Activated T-cell treated with anti-CD3 and anti-CD28 coated beads for 1 hour (primary cell): ENCODE measurements around the gene TMEM132A.

Experiments used
- DNase-seq: peaks from one replicate; pipeline ENCODE4 v3.0.0-alpha.2; 2020; ENCODE audit warnings: low read depth

The TMEM132A gene

GRCh38 chr11:60939301-60939700, 15.0 kb downstream of the TMEM132A start:
- DNase-seq, result no peak

- no peak for DNase-seq
These were observed 15.6 kb downstream of the TMEM132A start for GRCh38 chr11:60939855-60940254.

GRCh38 chr11:60941371-60942119, 17.3 kb downstream of the TMEM132A start:
- DNase-seq, result no peak

GRCh38 chr11:60942219-60942618, 18.0 kb downstream of the TMEM132A start:
- no peak for DNase-seq

GRCh38 chr11:60942970-60943565, 18.8 kb downstream of the TMEM132A start:
- DNase-seq, result no peak

- DNase-seq, result no peak
These were observed 20.4 kb downstream of the TMEM132A start for GRCh38 chr11:60944490-60945294.

GRCh38 chr11:60945295-60945667, 21.0 kb downstream of the TMEM132A start:
- no peak for DNase-seq

- no peak for DNase-seq
These were observed 22.5 kb downstream of the TMEM132A start for GRCh38 chr11:60946601-60947264.

- DNase-seq, result no peak
These were observed 23.4 kb downstream of the TMEM132A start for GRCh38 chr11:60947700-60948099.

GRCh38 chr11:60948250-60948649, 24.0 kb downstream of the TMEM132A start:
- no peak for DNase-seq

- DNase-seq, result no peak
These were observed 25.8 kb downstream of the TMEM132A start for GRCh38 chr11:60950024-60950423.

- DNase-seq, result no peak
These were observed 26.8 kb downstream of the TMEM132A start for GRCh38 chr11:60950933-60951605.

- no peak for DNase-seq
These were observed 27.3 kb downstream of the TMEM132A start for GRCh38 chr11:60951606-60951903.

- DNase-seq, result no peak
These were observed 27.9 kb downstream of the TMEM132A start, which contains the start of gene SLC15A3 for GRCh38 chr11:60951904-60952741. TSS of gene SLC15A3 (minus strand) at chr11:60952176. CDS start at chr11:60951551, 625 bp downstream.

- no peak for DNase-seq
These were observed 28.5 kb downstream of the TMEM132A start for GRCh38 chr11:60952742-60953170.

- DNase-seq, result no peak
These were observed 29.5 kb downstream of the TMEM132A start for GRCh38 chr11:60953781-60954180.

- DNase-seq, result no peak
These were observed 30.2 kb downstream of the TMEM132A start for GRCh38 chr11:60954421-60954820.

- DNase-seq, result no peak
These were observed 31.3 kb downstream of the TMEM132A start for GRCh38 chr11:60955571-60955970.

GRCh38 chr11:60957188-60957587, 32.9 kb downstream of the TMEM132A start:
- DNase-seq, result no peak

GRCh38 chr11:60959431-60959830, 35.2 kb downstream of the TMEM132A start:
- no peak for DNase-seq

GRCh38 chr11:60960405-60960804, 36.1 kb downstream of the TMEM132A start:
- no peak for DNase-seq
